DMS114 treated with DMSO at 0.1 percent for 48 hours (cell line): ENCODE results near the gene NINJ2.

Experiments
- DNase-seq: peaks from one replicate; lab custom pipeline; 2025; ENCODE audit not compliant: unreplicated experiment; lab: John Stamatoyannopoulos, UW

The NINJ2 gene

DNA sequence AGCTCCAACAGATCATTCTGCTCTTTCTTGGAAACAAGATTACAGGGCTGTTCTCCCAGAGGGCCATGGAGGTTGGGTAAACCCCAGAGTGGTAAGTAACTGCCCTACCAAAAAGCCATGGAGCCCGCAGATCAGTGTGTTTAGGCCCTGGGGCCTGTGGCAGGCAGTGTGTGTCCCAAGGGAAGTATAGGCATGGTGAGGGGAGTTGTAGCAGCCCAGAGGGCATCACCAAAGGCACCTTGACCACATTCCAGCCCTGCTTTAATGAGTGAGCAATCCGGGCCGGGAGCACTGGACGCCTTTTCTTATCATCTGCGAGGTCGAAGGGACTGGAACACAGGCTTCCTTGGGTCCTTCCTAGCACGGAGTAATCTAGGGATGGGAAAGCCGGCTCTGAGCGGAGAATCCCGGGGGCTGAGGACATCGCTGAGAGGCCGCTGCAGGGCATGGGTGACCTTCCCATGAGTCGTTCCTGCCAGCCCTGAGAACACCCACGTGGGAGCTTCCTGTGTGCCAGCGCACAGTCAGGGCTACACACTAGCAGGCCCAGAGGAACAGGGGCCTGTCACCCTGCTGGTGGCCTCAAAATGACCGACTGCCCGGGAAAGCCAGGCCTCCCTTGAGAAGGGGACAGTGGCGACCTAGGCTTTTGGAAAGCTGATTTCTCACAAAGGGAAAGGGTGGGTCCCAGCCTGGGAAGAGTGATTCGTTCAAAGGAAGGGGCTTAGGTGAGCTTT, 91.3 kb downstream of the NINJ2 start:
- DNase-seq = no peak

DNA sequence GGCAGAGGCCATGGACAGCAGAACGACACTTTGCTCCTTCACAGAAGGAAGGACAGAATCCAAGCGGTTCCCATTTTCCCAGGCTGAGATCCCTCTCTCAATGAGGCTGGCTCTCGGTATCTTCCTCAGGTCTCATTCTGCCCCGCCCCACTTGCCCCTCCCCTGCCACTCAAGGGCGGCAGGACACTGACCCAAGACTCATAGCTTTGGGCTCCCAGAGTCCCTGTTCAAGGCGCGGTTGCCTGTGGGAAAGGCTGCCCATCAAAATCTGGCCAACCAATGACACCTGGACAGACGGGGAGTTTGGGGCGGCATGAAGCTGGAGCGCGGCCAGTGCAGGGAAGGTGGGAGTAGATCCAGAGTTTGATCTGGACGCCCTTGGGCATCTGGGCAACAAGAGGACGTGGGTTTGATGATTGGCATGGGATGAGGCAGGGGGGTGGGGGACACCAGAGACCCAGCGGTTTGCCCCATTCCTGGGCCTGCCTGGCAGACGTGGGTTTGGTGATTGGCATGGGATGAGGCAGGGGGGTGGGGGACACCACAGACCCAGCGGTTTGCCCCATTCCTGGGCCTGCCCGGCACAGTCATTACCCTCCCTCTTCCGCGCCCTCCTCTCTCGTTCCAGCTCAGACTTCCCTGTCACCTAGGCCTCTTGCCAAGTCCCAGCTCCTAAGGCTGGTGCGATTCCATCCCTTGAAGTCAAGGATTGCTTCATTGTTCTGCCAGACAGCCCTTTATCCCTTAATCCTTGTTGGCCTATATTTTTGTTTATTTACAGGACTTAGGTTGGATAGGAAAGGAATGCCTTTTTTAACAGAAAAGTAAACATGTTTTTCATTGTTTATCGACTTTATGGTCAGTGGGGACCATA, 92.1 kb downstream of the NINJ2 start:
- DNase-seq = peak; percentile 13

DNA sequence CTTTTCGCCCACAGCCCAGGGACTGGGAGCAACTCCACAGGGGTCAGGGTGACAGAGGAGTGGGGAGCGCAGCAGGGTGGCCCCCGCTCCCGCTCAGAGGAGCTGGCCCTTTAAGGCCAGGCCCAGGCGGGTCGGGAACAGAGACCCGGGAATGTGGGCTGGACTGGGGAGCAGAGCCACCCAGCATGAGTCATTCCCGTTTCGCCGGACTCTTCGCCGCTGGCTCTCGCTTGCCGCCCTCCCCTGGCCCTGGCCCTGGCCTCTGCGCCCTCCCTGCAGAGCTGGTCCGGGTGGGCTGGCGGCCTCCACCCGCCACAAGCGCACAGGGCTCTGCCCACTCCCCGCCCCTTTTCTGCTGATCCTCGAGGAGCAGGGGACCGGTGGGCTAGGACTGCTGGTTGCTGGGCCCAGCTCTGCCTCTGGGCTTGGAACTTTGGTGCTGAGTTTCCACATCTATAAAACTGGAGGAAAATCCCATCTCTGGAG, 92.8 kb downstream of the NINJ2 start:
- DNase-seq = no peak

- peak; percentile 56 for DNase-seq
Observed at GRCh38 chr12:569803-570434, 93.3 kb downstream of the NINJ2 start.

- no peak for DNase-seq
Observed at GRCh38 chr12:569091-569676, 94.1 kb downstream of the NINJ2 start.

DNA sequence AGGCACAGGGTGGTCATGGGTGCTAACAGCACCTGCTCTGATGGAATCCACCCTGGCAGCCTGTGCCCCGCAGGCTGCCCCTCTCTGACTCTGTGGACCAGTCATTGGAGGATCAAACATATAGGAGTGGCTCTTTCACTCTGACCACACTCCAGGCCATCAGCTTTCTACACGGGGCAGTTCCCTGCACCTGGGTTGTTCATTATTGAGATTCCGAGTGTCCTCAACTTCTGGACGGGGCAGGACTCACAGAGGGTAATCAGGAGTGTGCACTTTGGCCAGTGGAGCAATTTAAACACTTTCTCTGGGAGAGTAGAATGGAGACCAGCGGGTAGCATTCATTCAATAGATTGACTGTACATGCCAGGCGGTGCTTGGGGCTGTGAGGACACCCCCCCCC, 94.8 kb downstream of the NINJ2 start:
- no peak for DNase-seq

DNA sequence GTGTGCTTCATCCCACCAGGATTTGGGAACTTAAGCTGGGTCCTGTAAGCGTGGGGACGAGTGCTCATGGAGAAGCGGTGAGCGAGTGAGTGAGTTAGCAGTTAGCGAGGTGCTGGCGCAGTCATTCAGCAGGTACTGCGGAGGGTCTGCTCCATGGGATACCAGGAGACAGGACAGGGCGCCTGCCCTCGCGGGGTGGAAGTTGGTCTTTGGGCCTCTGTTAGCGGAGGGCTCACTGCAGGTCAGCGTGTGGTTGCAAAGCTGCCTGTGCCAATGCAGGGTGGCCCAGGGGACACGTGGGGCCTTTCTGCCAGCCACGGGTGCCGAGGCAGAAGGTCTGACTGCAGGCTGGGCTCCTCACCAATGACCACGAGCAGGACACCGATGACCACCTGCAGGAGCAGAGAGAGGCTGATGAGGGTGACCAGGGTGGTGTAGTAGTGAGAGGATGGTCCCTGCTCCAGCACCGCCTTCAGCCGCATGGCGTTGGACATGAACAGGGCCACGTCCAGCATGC, 97.6 kb downstream of the NINJ2 start:
- DNase-seq = no peak

- DNase-seq = no peak
Observed at GRCh38 chr12:565161-565560, 98.1 kb downstream of the NINJ2 start.

DNA sequence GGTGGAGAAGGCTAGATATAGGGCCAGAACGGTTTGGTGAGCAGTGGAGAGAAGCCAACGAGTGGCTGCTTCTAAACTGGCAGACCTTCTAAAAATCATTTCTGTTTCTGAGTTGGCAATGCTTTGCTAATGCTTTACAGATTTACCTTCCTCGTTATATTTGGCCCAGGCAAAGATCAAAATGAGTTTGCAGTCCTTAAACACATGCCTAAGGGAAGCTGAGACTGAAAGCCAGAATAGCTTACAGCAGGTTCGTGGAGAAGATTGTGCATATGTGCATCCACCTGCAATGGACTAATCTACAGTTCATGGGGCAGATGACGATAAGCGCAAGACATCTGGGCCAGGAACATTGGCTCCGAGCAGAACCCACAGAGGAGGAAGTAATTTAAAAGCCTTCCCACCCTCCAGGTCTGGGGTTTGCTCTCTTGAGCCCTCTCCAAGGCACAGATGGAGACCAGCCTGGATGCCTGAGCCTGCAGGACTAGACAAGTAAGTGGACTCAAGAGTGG, 99.4 kb downstream of the NINJ2 start:
- DNase-seq = no peak

GRCh38 chr12:563250-563781, 99.9 kb downstream of the NINJ2 start:
- no peak for DNase-seq

DNA sequence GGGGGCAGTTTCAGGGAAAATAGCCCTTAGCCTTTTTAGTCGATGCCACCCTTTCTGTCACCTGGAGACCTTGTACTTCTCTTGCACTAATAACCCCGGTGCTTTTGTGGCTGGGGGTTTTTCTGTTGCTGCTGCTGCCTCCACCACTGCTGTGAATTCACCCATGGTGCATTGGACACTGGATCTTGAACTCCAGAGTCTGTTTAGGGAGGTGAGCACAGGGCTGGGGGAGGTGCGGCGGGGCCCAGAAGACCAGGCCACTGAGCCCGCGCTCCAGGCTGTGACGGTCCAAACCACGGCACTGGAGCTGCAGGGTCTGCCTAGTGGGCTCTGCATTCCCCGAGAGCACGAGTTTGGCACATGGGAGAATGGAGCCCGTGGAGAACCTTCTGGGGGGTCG, 100.6 kb downstream of the NINJ2 start:
- no peak for DNase-seq

- no peak for DNase-seq
Observed at GRCh38 chr12:561908-562593, 101.2 kb downstream of the NINJ2 start.

- DNase-seq = no peak
Observed at GRCh38 chr12:561391-561705, 101.9 kb downstream of the NINJ2 start.

GRCh38 chr12:560691-561390, 102.4 kb downstream of the NINJ2 start:
- no peak for DNase-seq

- no peak for DNase-seq
Observed at GRCh38 chr12:559906-560455, 103.3 kb downstream of the NINJ2 start.

DNA sequence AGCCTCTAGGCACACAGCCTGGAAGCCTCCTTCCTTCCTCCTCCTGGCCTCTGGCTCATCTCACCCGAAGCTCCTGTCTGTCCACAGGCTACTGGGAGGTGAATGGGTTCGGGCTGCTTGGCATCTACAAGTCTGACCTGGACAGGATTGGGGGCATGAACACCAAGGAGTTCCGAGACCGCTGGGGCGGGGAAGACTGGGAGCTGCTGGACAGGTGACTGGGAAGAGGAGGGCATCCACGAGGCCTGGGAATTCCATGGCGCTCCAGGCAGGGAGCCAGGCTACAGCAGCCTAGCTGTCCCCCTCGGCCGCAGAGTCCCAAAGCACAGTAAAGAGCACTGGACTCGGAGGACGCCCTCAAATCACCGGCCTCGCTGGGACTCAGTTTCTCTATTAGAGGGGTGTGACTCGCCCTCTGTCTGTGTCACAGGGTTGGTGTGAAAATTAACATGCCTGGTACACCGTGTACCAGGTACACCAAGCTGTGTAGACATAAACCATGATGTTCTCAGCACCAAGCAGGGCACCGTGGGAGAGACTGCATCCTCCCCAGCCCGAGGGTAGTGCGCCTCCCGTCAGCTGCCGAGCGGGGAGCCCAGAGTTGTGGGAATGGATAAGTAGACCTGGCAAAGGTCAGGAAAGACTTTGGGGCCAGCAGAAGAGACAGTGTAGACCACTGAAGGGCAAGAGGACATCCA, 103.9 kb downstream of the NINJ2 start:
- DNase-seq = no peak

- no peak for DNase-seq
Observed at GRCh38 chr12:558580-558979, 104.7 kb downstream of the NINJ2 start.

- no peak for DNase-seq
Observed at GRCh38 chr12:556498-556897, 106.7 kb downstream of the NINJ2 start.

DNA sequence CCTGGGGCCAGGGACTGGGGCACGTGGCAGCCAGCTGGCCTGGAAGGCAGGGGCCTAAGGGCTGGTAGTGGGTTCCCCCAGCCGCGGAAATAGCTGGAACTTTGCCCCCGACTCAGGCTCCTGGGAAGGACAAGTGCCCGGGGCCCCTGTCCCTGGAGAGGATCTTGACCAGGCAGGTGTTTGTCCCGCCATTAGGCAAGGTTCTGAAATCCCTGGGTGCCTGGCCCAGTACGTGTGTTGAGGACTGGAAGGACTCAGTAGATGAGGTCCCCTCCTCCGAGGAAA, 109.3 kb downstream of the NINJ2 start:
- DNase-seq = no peak
